Measurements from ENCODE around the gene ST7L.
"Not testable (repeated sequence)": the region's sequence is repeated elsewhere in the genome, so short reads cannot be mapped to it uniquely, and the experiment has no call there.

Gene ST7L

DNA sequence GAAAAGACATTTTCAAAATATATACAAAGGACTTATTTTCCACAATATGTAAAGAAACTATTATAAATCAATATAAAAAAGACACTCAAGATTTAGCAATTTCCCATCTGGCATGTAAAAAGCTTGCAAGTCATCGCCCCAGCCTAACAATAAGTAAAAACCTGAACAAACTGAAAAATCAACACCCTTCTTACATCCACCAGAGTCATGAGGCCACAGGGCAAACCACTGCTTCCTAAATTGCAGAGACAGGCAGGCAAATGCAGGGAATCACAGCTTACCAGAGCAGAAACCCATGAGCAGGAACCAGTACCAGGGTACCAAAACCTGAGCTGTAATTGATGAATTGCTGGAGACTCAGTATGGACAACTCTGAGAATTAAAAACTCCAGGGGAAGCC lies 126.9 kb downstream of the ST7L start:
- DNase-seq (ENCODE audit: low spot score): no peak

DNA sequence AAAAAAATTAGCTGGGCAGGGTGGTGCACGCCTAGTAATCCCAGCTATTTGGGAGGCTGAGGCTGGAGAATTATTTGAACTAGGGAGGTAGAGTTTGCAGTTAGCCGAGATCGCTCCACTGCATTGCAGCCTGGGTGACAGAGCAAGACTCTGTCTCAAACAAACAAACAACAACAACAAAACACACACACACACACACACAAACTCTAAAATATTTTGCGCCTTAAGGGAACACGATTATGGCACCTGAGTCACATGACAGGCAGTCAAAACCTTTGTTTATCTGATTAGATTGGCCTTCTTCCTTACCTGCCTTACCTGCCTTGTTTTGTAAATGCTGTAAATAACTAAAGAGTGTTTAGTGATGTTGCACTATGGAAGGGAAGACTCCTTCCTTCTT lies 130.8 kb downstream of the ST7L start:
- DNase-seq (ENCODE audit: low spot score): no peak

DNA sequence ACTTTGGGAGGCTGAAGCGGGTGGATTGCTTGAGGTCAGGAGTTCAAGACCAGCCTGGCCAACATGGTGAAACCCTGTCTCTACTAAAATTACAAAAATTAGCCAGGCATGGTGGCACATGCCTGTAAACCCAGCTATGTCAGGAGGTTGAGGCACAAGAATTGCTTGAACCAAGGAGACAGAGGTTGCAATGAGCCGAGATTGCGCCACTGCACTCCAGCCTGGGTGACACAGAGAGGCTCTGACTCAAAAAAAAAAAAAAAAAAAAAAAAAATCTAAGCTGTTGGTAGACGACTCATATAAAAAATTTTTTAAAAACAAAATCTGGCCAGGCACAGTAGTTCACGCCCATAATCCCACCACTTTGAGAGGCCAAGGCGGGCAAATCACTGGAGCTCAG lies 131.3 kb downstream of the ST7L start:
- DNase-seq (ENCODE audit: low spot score): not testable (repeated sequence)

DNA sequence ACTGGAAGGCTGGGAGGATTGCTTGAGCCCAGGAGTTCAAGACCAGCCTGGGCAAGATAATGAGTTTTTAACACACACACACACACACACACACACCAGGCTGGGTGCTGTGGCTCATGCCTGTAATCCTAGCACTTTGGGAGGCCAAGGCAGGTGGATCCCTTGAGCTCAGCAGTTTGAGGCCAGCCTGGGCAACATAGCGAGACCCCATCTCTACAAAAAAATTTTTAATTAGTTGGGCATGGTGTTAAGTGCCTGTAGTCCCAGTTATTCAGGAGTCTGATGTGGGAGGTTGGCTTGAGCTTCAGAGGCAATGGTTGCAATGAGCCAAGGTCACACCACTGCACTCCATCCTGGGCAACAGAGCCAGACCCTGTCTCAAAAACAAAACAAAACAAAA lies 132.9 kb downstream of the ST7L start:
- DNase-seq (ENCODE audit: low spot score): not testable (repeated sequence)

DNA sequence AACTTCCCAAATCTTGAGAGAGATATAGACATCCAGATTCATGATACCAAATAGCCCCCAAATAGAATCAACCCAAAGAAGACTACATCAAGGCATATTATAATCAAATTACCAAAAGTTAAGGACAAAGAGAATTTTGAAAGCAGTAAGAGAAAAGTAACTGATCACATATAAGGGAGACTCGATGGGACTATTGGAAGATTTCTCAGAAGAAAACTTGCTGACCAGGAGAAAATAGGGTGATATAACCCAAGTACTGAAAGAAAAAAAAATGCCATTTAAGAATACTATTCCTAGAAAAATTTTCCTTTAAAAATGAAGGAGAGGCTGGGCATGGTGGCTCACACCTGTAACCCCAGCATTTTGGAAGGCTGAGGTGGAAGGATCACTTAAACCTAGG lies 140.6 kb downstream of the ST7L start:
- DNase-seq (ENCODE audit: low spot score): no peak

DNA sequence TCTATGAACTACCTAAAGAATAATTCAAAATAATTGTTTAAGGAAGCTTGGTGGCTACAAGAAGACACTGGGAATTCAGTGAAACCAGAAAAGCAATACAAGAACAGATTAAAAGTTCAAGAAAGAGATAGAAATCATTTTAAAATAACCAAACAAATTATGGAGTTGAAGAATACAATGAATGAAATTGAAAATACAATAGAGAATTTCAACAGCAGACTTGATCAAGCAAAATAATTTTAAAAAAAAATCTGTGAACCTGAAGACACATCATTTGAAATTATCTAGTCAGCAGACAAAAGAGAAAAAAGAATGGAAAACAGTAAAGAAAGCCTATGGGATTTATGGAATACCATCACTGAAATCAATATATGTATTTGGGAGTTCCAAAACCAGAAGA lies 141.4 kb downstream of the ST7L start:
- DNase-seq (ENCODE audit: low spot score): no peak

Measured in AG08395 (cell line).